Trophoblast cell (in vitro differentiated cells and primary cell): ENCODE measurements around the gene C11orf98.

ENCODE experiments used
- DNase-seq, 2 donors: peaks; one replicate each; pipeline ENCODE4 v3.0.0-alpha.2; 2016
- H2AFZ ChIP-seq: 2 replicates; pipeline ENCODE4 v1.6.1; 2013; ENCODE audit warnings: low read length, moderate library complexity, mild to moderate bottlenecking; ENCODE audit not compliant: insufficient read depth, poor library complexity
- H2AK5ac ChIP-seq: 2 replicates; pipeline ENCODE4 v1.6.1; 2013; ENCODE audit warnings: mild to moderate bottlenecking, low read length
- H2BK120ac ChIP-seq: 2 replicates; pipeline ENCODE4 v1.6.1; 2013; ENCODE audit warnings: low read length, mild to moderate bottlenecking, moderate library complexity; ENCODE audit not compliant: insufficient read depth, poor library complexity
- H2BK12ac ChIP-seq: 2 replicates; pipeline ENCODE4 v1.6.1; 2013; ENCODE audit warnings: mild to moderate bottlenecking, low read length, moderate library complexity
- H2BK5ac ChIP-seq: 2 replicates; pipeline ENCODE4 v1.6.1; 2013; ENCODE audit warnings: low read length, low read depth, moderate library complexity, mild to moderate bottlenecking; ENCODE audit not compliant: poor library complexity
- H3K14ac ChIP-seq: 2 replicates; pipeline ENCODE4 v1.6.1; 2013; ENCODE audit warnings: mild to moderate bottlenecking, low read length
- H3K18ac ChIP-seq: 2 replicates; pipeline ENCODE4 v1.6.1; 2013; ENCODE audit warnings: mild to moderate bottlenecking, low read length
- H3K23ac ChIP-seq: 2 replicates; pipeline ENCODE4 v1.6.1; 2013; ENCODE audit warnings: low read length
- H3K27ac ChIP-seq: 2 replicates; pipeline ENCODE4 v1.5.1; 2013; ENCODE audit warnings: low read depth, mild to moderate bottlenecking, inconsistent platforms, low read length, moderate library complexity
- H3K27me3 ChIP-seq: 2 replicates; pipeline ENCODE4 v1.6.1; 2013; ENCODE audit warnings: inconsistent platforms, mild to moderate bottlenecking, low read length, moderate library complexity; ENCODE audit not compliant: insufficient read depth
- H3K36me3 ChIP-seq, 2 experiments: 1 replicate in 1 of 2; 2 replicates in 1 of 2; pipeline ENCODE4 v1.6.1; 2013; ENCODE audit warnings: low read length in 2 of 2, mild to moderate bottlenecking in 2 of 2, moderate library complexity in 1 of 2; ENCODE audit not compliant: insufficient read depth in 2 of 2, control insufficient read depth in 1 of 2
- H3K4ac ChIP-seq: 2 replicates; pipeline ENCODE4 v1.6.1; 2013; ENCODE audit warnings: low read depth, mild to moderate bottlenecking, low read length, moderate library complexity
- H3K4me1 ChIP-seq, 2 experiments: 1 replicate in 1 of 2; 2 replicates in 1 of 2; pipeline ENCODE4 v1.6.1; 2013; ENCODE audit warnings: low read length in 2 of 2, mild to moderate bottlenecking in 2 of 2, moderate library complexity in 1 of 2; ENCODE audit not compliant: insufficient read depth in 2 of 2, control insufficient read depth in 1 of 2
- H3K4me2 ChIP-seq: 2 replicates; pipeline ENCODE4 v1.6.1; 2013; ENCODE audit warnings: inconsistent platforms, mild to moderate bottlenecking, low read length, moderate library complexity
- H3K4me3 ChIP-seq: 2 replicates; pipeline ENCODE4 v1.5.1; 2013; ENCODE audit warnings: mild to moderate bottlenecking, low read depth, low read length, inconsistent platforms
- H3K79me1 ChIP-seq: one replicate; pipeline ENCODE4 v1.6.1; 2013; ENCODE audit warnings: low read length
- H3K79me2 ChIP-seq: 2 replicates; pipeline ENCODE4 v1.6.1; 2013; ENCODE audit warnings: low read length, mild to moderate bottlenecking; ENCODE audit not compliant: control insufficient read depth, insufficient read depth, poor library complexity
- H3K9ac ChIP-seq: 2 replicates; pipeline ENCODE4 v1.6.1; 2013; ENCODE audit warnings: mild to moderate bottlenecking, low read length
- H3K9me3 ChIP-seq: 2 replicates; pipeline ENCODE4 v1.6.1; 2013; ENCODE audit warnings: low read depth, mild to moderate bottlenecking, control low read depth, inconsistent platforms, low read length; ENCODE audit not compliant: insufficient read depth
- H4K12ac ChIP-seq: 2 replicates; pipeline ENCODE4 v1.6.1; 2013; ENCODE audit warnings: low read depth, mild to moderate bottlenecking, low read length, moderate library complexity
- H4K8ac ChIP-seq: 2 replicates; pipeline ENCODE4 v1.6.1; 2013; ENCODE audit warnings: low read depth, mild to moderate bottlenecking, low read length, moderate library complexity
- H4K91ac ChIP-seq: one replicate; pipeline ENCODE4 v1.6.1; 2013; ENCODE audit warnings: low read depth, mild to moderate bottlenecking, low read length, moderate library complexity
- WGBS: extraction: QIAGEN DNeasy Blood & Tissue Kit; methylation state at CpG from one replicate; pipeline ENCODE4 v1.1.7; 2013; ENCODE audit warnings: missing lambda C conversion rate; ENCODE audit not compliant: insufficient read length, insufficient coverage; ENCODE audit errors: extremely low coverage; 5-methylcytosine and 5-hydroxymethylcytosine counted together

Gene C11orf98

DNA sequence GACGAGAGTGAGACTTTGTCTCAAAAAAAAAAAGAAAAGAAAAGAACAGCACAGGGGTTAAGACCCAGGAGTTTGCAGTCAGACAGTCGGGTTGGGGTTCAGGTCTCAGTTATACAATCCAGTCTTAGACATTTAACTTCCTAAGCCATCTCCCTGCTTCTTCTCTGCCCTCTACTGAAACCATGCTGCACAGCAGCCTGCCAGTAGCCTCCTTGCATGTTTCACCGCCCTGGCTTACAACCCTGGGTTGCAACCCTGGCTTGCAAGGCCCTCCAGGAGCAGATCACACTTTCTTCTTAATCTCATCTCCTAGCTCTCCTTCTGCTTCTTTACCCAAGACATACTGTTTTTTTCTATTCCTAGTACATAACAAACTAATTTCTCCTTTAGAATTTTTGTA lies 37.3 kb downstream of the C11orf98 start:
- Histone ChIP-seq H3K79me2 (no peaks in the 10 kb centered on the region), H2BK12ac (no peak overlapping the region), H4K91ac (no peak overlapping the region), H2AK5ac (no peak overlapping the region), H3K27me3 (no peaks in the 10 kb centered on the region), H2BK120ac (no peak overlapping the region), H3K4me1 (no peaks in the 10 kb centered on the region), H2BK5ac (no peak overlapping the region), H3K9ac (no peak overlapping the region), H3K4me2 (no peak overlapping the region), H3K79me1 (no peaks in the 10 kb centered on the region), H3K23ac (no peak overlapping the region), H2AFZ (no peak overlapping the region), H3K27ac (no peak overlapping the region), H3K36me3 (peaks cover 71% of the 10 kb centered on the region in 2 experiments), H3K4ac (no peak overlapping the region), H3K9me3 (no peaks in the 10 kb centered on the region), H4K12ac (no peak overlapping the region), H3K4me3 (no peak overlapping the region), H3K14ac (no peak overlapping the region), H3K18ac (no peak overlapping the region), H4K8ac (no peak overlapping the region)
- no CpG with 5 or more reads among the region's 3 CpGs for WGBS
- no peak for DNase-seq

DNA sequence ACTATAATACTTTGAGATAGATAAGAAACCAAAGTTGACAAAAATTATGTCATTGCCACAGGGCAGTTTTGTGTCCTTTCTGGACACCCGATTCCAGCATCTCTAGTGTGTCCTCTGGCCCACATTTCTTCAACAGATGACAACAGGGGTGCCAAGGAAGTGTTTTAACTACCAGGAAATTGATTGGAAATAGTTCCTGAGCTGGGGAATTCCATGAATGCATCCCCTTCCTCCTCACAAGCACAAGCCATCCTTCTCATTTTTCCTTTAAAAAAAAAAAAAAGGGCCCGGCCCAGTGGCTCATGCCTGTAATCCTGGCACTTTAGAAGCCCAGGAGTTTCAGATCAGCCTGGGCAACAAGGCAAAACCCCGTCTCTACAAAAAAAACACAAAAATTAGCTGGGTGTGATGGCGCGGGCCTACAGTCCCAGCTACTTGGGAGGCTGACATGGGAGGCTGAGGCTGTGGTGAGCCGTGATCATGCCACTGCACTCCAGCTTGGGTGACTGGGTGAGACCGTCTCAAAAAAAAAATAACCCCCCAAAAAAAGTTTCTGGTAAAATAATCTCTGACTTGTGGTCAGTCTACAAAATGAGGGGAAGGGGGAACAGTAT lies 42.4 kb downstream of the C11orf98 start:
- peaks cover 3% of the 10 kb centered on the region for H3K79me2 ChIP-seq
- WGBS, result no CpG with 5 or more reads among the region's 7 CpGs
- peaks cover 3% of the 10 kb centered on the region for H3K79me1 ChIP-seq
- H3K27ac ChIP-seq, result peak overlapping the region; percentile 29
- H3K4me2 ChIP-seq, result peak overlapping the region; percentile 93
- no peak overlapping the region for H3K23ac ChIP-seq
- no peak overlapping the region for H3K4ac ChIP-seq
- DNase-seq, result no peak
- H3K14ac ChIP-seq, result no peak overlapping the region
- peaks cover 25 to 28% of the 10 kb centered on the region in 2 experiments for H3K36me3 ChIP-seq
- H4K8ac ChIP-seq, result peak overlapping the region; percentile 37
- H3K9me3 ChIP-seq, result no peaks in the 10 kb centered on the region
- H2AK5ac ChIP-seq, result no peak overlapping the region
- no peak overlapping the region for H2BK12ac ChIP-seq
- no peak overlapping the region for H3K4me3 ChIP-seq
- H2BK5ac ChIP-seq, result no peak overlapping the region
- no peak overlapping the region for H4K12ac ChIP-seq
- H3K4me1 ChIP-seq, result peaks cover 3 to 7% of the 10 kb centered on the region in 2 experiments
- H2AFZ ChIP-seq, result no peak overlapping the region
- H2BK120ac ChIP-seq, result no peak overlapping the region
- no peak overlapping the region for H3K9ac ChIP-seq
- no peaks in the 10 kb centered on the region for H3K27me3 ChIP-seq
- H4K91ac ChIP-seq, result no peak overlapping the region
- no peak overlapping the region for H3K18ac ChIP-seq

DNA sequence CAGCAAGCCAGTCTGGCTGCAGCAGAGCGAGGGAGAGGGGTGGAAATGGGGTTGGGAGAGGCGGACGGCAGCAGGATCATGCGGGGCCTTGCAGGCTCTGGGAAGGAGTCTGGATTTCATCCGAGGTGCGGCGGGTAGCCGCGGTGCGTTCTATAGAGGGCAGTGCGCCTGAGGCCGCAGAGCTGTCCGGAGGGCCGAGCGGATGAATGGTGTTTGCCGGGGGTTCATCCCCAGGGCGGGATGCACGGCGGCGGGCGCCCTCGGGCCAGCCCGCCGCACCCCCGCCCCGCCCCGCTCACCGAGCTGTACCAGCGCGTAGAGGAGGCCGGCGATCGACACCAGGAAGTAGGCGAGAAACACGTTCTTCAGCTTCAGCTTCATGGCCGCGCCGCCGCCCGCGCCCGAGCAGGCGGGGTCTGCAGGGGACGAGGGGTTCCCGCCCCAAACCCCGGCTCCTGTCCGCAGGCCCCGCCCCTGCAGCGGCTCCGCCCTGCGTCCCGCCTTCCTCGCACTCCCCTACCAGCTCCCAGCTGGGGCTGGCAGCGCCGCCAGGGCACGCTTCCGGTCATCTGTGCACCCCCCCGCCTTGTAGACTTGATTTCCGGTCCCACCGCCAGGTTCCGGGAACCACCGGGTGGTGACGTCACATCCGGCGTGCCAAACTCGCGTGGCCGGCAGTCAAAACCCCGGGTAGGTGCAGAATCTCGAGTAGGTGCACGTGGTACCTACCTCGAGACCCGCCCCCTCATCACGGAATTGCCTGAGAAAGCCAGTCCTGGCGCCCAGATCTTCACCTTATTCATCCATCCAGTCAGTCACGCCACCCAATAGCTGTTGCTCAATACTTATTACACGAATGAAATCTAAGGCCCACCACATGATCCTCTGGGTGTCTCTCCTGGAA lies 43.2 kb downstream of the C11orf98 start, which contains the start of gene B3GAT3:
TSS of gene B3GAT3 (minus strand) at position 420 of the 904 bp plus-strand sequence. CDS start at position 381, 39 bp downstream.
- Histone ChIP-seq H2AFZ (peak within 1 kb of the TSS; percentile 17), H4K8ac (peak within 1 kb of the TSS; percentile 77), H3K14ac (peak within 1 kb of the TSS; percentile 60), H2BK120ac (no peak within 1 kb of the TSS), H4K91ac (peak within 1 kb of the TSS; percentile 58), H3K9me3 (no peaks in the 10 kb centered on the region), H3K18ac (peak within 1 kb of the TSS; percentile 28), H3K4me1 (peaks cover 3 to 7% of the 10 kb centered on the region in 2 experiments), H2AK5ac (peak within 1 kb of the TSS; percentile 31), H3K23ac (no peak within 1 kb of the TSS), H3K27me3 (no peaks in the 10 kb centered on the region), H3K4me3 (peak within 1 kb of the TSS; percentile 82), H3K79me1 (peaks cover 3% of the 10 kb centered on the region), H3K79me2 (peaks cover 3% of the 10 kb centered on the region), H3K27ac (peak within 1 kb of the TSS; percentile 74), H3K9ac (peak within 1 kb of the TSS; percentile 91), H2BK5ac (peak within 1 kb of the TSS; percentile 18), H3K4ac (peak within 1 kb of the TSS; percentile 32), H2BK12ac (no peak within 1 kb of the TSS), H3K36me3 (peaks cover 25 to 26% of the 10 kb centered on the region in 2 experiments), H3K4me2 (peak within 1 kb of the TSS; percentile 93), H4K12ac (peak within 1 kb of the TSS; percentile 24)
- DNase-seq, result peak; percentile 99 to 100
- no CpG with 5 or more reads among the region's 77 CpGs for WGBS

DNA sequence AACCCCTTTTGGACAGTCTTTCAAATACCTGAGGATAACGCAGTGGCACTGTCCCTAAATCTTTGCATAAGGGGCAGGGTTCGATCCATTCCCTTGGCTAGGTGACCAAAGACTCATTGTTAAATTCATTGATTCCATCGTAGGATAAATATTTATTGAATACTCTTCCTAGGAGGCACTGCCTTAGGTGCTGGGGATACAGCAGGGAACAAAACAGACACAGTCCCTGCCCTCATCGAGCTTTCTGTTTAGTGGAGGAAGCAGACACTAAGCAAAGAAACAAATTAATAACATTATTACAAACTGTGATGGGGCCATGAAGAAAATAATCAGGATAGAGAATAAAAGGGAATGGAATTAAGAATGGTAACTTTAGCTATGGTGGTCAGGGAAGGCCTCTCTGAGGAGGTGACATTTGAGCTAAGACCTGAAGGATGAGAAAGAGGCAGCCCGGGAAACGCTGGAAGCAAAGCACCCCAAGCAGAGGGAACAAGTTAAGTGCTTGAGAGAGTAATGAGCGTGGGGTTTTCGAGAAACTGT lies 43.9 kb downstream of the C11orf98 start:
- Histone ChIP-seq H4K8ac (peak overlapping the region; percentile 49), H3K14ac (peak overlapping the region; percentile 60), H3K23ac (no peak overlapping the region), H2BK12ac (no peak overlapping the region), H3K79me1 (peaks cover 3% of the 10 kb centered on the region), H4K91ac (peak overlapping the region; percentile 58), H2AK5ac (peak overlapping the region; percentile 31), H3K4me3 (peak overlapping the region; percentile 82), H3K36me3 (peaks cover 24 to 26% of the 10 kb centered on the region in 2 experiments), H3K79me2 (peaks cover 3% of the 10 kb centered on the region), H3K27me3 (no peaks in the 10 kb centered on the region), H3K9me3 (no peaks in the 10 kb centered on the region), H3K4me2 (peak overlapping the region; percentile 93), H2AFZ (peak overlapping the region; percentile 17), H3K27ac (peak overlapping the region; percentile 74), H2BK120ac (no peak overlapping the region), H4K12ac (peak overlapping the region; percentile 24), H3K4me1 (peaks cover 3 to 7% of the 10 kb centered on the region in 2 experiments), H3K4ac (peak overlapping the region; percentile 32), H3K9ac (peak overlapping the region; percentile 91), H2BK5ac (peak overlapping the region; percentile 18), H3K18ac (peak overlapping the region; percentile 28)
- no CpG with 5 or more reads among the region's 8 CpGs for WGBS
- no peak for DNase-seq
